Measurements from ENCODE around the gene C22orf23. TPM values are rescaled to one million over a fixed set of nuclear protein-coding genes. Genes with fewer than 3 reads are reported as not detected.

C22orf23 gene
- total and polyA plus RNA-seq, 2 of the 13 experiments (the other 11 are each of a cell fraction or from before 2014, with no cell fraction given) = 0.21 to 0.24 TPM

- TF ChIP-seq PRDM4 (CRISPR knock-in tag; IDR thresholded peaks at IDR 0.05; ENCODE audit: borderline replicate concordance) (no peak), ARNT (IDR thresholded peaks at IDR 0.05) (no peak), ERF (CRISPR knock-in tag; IDR thresholded peaks at IDR 0.05) (no peak), ZNF737 (CRISPR knock-in tag; IDR thresholded peaks at IDR 0.05; ENCODE audit: borderline replicate concordance) (no peak), ZNF775 (CRISPR knock-in tag; IDR thresholded peaks at IDR 0.05; ENCODE audit: borderline replicate concordance) (no peak), ZNF44 (CRISPR knock-in tag; IDR thresholded peaks at IDR 0.05) (no peak), RFXANK (CRISPR knock-in tag; IDR thresholded peaks at IDR 0.05) (no peak), NFIC (IDR thresholded peaks at IDR 0.05; ENCODE audit: low read length) (no peak), ZNF777 (CRISPR knock-in tag; IDR thresholded peaks at IDR 0.05) (no peak), ZNF318 (CRISPR knock-in tag; IDR thresholded peaks at IDR 0.05) (no peak), ZNF614 (CRISPR knock-in tag; IDR thresholded peaks at IDR 0.05; ENCODE audit: borderline replicate concordance) (no peak), NFE2L1 (CRISPR knock-in tag; IDR thresholded peaks at IDR 0.05; ENCODE audit: borderline replicate concordance) (no peak)
Observed at GRCh38 chr22:37909766-37910165, 43.6 kb downstream of the C22orf23 start (continued).

Data from HepG2 (cell line).